NB4 (cell line): Measurements from ENCODE around the gene PSG7.
"Not testable (repeated sequence)": the region's sequence is repeated elsewhere in the genome, so short reads cannot be mapped to it uniquely, and the experiment has no call there.

Experiments used
- DNase-seq: peaks from one replicate; pipeline ENCODE4 v3.0.0; 2010; ENCODE audit warnings: low read depth
- H3K4me3 ChIP-seq: one replicate; pipeline ENCODE4 v1.5.1; 2011; ENCODE audit warnings: mild to moderate bottlenecking, low read depth, low read length, moderate library complexity

Gene PSG7

GRCh38 chr19:42874901-42875813, 61.9 kb downstream of the PSG7 start:
- DNase-seq, H3K4me3 ChIP-seq: not testable (repeated sequence)

- not testable (repeated sequence) for DNase-seq, H3K4me3 ChIP-seq
Measured at GRCh38 chr19:42874136-42874535, 62.9 kb downstream of the PSG7 start.
